Type B pancreatic cell (in vitro differentiated cells): Measurements from ENCODE around the gene OVCH1. TPM values are rescaled to one million over a fixed set of nuclear protein-coding genes. Genes with fewer than 3 reads are reported as not detected.
"Not testable (repeated sequence)": the region's sequence is repeated elsewhere in the genome, so short reads cannot be mapped to it uniquely, and the experiment has no call there.

Experiments used
- DNase-seq: peaks from one replicate; pipeline ENCODE4 v3.0.0; 2021; ENCODE audit warnings: mixed read lengths; ENCODE audit not compliant: unreplicated experiment; ENCODE audit errors: extremely low spot score
- H3K27ac Mint-ChIP-seq: 2 replicates; pipeline ENCODE4 v1.8.0; 2021; ENCODE audit warnings: mild to moderate bottlenecking, mixed read lengths
- H3K27me3 Mint-ChIP-seq: 2 replicates; pipeline ENCODE4 v1.8.0; 2021; ENCODE audit warnings: mixed read lengths
- H3K36me3 Mint-ChIP-seq: 2 replicates; pipeline ENCODE4 v1.8.0; 2021; ENCODE audit warnings: mixed read lengths
- H3K4me1 Mint-ChIP-seq: one replicate; pipeline ENCODE4 v1.8.0; 2021; ENCODE audit warnings: mixed read lengths; ENCODE audit not compliant: unreplicated experiment
- H3K4me3 Mint-ChIP-seq: 2 replicates; pipeline ENCODE4 v1.8.0; 2021; ENCODE audit warnings: mild to moderate bottlenecking, mixed read lengths
- H3K9me3 Mint-ChIP-seq: 2 replicates; pipeline ENCODE4 v1.8.0; 2021; ENCODE audit warnings: mixed read lengths
- CTCF ChIP-seq: fragments of 200-600 bp; sonication (generic); conservative IDR thresholded peaks from 2 replicates; pipeline ENCODE4 v1.5.0; 2021; ENCODE audit warnings: antibody characterized with exemption, mild to moderate bottlenecking
- total RNA-seq: library from RNA; stranded (reverse); gene quantifications from 2 replicates; pipeline ENCODE4 v1.2.1, GENCODE V29; 2021; ENCODE audit warnings: low replicate concordance

Gene OVCH1
- total RNA-seq, 1 donor from 2014 or later = 1.0 TPM

DNA sequence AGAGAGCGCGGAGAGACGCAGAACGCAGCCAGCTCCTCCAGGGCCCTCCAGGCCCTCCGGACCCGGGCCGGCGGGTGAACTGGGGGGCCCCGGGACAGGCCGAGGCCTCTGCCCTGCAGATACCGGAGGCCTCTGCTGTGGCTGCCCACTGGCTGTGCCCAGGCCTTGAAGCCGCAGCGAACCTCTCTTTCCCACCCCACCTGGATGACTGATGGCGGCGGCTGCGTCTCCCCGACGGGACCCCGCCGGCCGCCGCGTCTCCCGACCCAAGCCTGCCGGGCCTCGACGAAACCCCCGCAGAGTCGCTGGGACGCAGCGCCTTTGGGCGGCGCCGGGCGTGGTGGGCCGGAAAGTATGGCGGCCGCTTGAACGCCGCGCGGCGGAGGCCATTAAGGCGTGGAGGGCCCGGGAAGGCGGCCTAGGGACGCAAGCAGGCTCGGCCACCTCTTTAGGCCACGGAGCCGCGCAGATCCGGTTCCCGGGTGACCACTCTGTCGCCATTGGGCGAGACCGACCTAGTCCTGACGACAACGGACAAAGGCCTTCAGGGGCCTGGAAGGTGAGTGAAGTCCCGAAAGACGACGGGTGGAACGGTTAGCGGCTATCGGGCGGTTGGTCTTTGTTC lies 108.1 kb downstream of the OVCH1 start:
- Mint-ChIP-seq H3K27me3 (no peaks in the 10 kb centered on the region), H3K4me3 (no peak overlapping the region), H3K36me3 (no peaks in the 10 kb centered on the region), H3K4me1 (no peaks in the 10 kb centered on the region), H3K9me3 (no peaks in the 10 kb centered on the region), H3K27ac (no peak overlapping the region)
- DNase-seq = no peak
- TF ChIP-seq CTCF = no peak

DNA sequence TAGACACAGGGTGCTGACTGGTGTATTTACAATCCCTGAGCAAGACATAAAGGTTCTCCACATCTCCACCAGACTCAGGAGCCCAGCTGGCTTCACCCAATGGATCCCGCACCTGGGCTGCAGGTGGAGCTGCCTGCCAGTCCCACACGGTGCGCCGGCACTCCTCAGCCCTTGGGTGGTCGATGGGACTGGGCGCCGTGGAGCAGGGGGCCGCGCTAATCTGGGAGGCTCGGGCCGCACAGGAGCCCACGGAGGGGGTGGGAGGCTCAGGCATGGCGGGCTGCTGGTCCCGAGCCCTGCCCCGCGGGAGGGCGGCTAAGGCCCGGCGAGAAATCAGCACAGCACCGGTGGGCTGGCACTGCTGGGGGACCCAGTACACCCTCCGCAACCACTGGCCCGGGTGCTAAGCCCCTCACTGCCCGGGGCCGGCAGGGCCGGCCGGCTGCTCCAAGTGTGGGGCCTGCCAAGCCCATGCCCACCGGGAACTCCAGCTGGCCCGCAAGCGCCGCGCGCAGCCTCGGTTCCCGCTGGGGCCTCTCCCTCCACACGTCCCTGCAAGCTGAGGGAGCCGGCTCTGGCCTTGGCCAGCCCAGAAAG lies 111.3 kb downstream of the OVCH1 start:
- not testable (repeated sequence) for DNase-seq, H3K27ac Mint-ChIP-seq, H3K4me3 Mint-ChIP-seq, H3K27me3 Mint-ChIP-seq, H3K9me3 Mint-ChIP-seq, H3K4me1 Mint-ChIP-seq, H3K36me3 Mint-ChIP-seq

DNA sequence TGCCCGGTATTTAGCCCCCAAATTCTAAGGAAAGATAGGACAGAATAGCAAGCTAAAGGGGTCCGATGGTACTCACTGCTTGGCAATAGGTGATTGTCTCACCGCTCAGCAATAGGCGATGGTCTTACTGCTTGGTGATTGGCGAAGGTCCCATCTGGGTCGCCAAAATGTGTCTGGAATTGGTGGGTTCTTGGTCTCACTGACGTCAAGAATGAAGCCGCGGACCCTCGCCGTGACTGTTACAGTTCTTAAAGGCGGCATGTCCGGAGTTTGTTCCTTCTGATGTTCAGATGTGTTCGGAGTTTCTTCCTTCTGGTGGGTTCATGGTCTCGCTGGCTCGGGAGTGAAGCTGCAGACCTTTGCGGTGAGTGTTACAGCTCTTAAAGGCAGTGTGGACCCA lies 112.3 kb downstream of the OVCH1 start:
- not testable (repeated sequence) for H3K27ac Mint-ChIP-seq, H3K4me1 Mint-ChIP-seq, H3K36me3 Mint-ChIP-seq, H3K4me3 Mint-ChIP-seq, H3K27me3 Mint-ChIP-seq, DNase-seq, H3K9me3 Mint-ChIP-seq

- Mint-ChIP-seq H3K27ac (no peak overlapping the region), H3K36me3 (peaks cover 3% of the 10 kb centered on the region), H3K9me3 (no peaks in the 10 kb centered on the region), H3K4me1 (no peaks in the 10 kb centered on the region), H3K4me3 (peak overlapping the region; percentile 95), H3K27me3 (peaks cover 3% of the 10 kb centered on the region)
- DNase-seq = no peak
- TF ChIP-seq CTCF = no peak
These were observed 115.2 kb downstream of the OVCH1 start for GRCh38 chr12:29382251-29382650.

DNA sequence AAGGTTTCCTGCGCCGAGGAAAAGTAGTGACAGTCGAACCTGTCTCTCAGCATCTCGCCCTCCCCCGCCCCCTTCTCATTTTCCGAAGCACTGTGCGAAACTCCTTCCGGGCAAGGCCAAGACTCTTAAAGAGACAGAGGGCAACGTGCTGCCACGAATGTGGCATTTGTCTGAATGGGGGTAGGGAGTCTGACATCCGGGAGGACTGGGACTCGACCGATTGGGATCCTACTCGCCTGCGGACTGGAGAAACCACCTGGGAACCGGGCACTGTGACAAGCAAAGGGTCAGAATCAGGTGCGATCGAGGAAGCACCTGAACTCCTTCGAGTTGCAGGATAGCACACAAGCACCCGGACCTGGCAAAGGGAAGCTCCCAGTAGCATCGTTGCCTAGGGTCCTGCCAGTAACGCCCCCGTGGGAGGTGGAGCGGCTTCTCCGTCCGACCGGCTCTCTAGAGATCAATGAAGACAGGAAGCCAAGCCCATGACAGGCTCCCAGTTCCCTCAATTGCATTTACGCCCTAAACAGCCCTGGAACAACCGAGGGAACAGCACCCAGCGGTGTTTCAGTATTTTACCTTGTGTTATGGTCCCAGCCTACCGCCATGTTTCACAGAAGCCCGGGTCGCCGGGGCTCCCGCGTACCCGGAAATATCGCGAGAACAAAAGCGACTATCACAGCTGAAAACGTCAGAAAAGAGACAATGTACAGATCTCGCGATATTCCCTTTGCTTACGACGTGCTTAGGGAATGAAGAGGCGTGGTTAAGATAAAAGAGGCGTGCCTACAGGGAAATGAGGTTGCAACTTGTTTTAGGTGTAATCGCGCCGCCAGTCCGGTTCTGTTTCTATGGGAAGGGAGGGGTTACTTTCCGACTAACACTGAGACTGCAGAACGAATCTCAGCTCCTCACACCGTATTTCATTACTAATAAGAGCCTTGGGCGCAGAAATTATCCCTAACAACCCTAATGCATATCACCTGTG lies 116.7 kb downstream of the OVCH1 start, which contains the start of gene ERGIC2:
Gene ERGIC2, minus strand, starts transcription at position 637 of the 988 bp plus-strand sequence. CDS start 9,539 bp downstream, outside the sequence.
- peak; percentile 91 for DNase-seq
- Mint-ChIP-seq H3K27ac (peak within 1 kb of the TSS; percentile 99), H3K27me3 (peaks cover 3% of the 10 kb centered on the region), H3K9me3 (no peaks in the 10 kb centered on the region), H3K4me1 (no peaks in the 10 kb centered on the region), H3K36me3 (peaks cover 17% of the 10 kb centered on the region), H3K4me3 (peak within 1 kb of the TSS; percentile 95)
- no peak for TF ChIP-seq CTCF

Other genes starting within 250 kb of the OVCH1 start
- 76.3 and 170 TPM in 2 replicates for gene ERGIC2, start 116.5 kb downstream of the OVCH1 start, total RNA-seq